Caco-2 (cell line): ENCODE measurements around the gene CD38. TPM values are rescaled to one million over a fixed set of nuclear protein-coding genes. Genes with fewer than 3 reads are reported as not detected.
"Not testable (repeated sequence)": the region's sequence is repeated elsewhere in the genome, so short reads cannot be mapped to it uniquely, and the experiment has no call there.

Experiments
- BruUV-seq: library from RNA; stranded (reverse); fragments of 400-500 nt; replicated peaks from 2 replicates; lab custom pipeline; 2021; lab: Mats Ljungman, UMichigan
- CTCF ChIA-PET: fragments of 300-600 bp; sonication (Branson Sonifier 250); formaldehyde crosslinking; loops from one replicate; lab custom pipeline; 2022; ENCODE audit warnings: antibody characterized with exemption; lab: Charles Lee
- POLR2A ChIA-PET: fragments of 300-600 bp; sonication (Branson Sonifier 250); formaldehyde crosslinking; loops from one replicate; lab custom pipeline; 2022; ENCODE audit warnings: antibody characterized with exemption; lab: Charles Lee
- DNase-seq, 2 experiments: peaks; one replicate each; pipeline versions ENCODE4 v3.0.0 to v3.0.0-alpha.2; 2020 to 2022
- H3K27me3 ChIP-seq: replicated peaks from 2 replicates; pipeline ENCODE4 v1.6.0; 2011; ENCODE audit warnings: low read length; ENCODE audit not compliant: control insufficient read depth, insufficient read depth
- H3K36me3 ChIP-seq: 2 replicates; pipeline ENCODE4 v1.5.1; 2011; ENCODE audit warnings: low read length; ENCODE audit not compliant: control insufficient read depth, insufficient read depth
- H3K4me1 ChIP-seq: fragments of 250-450 bp; sonication (Bioruptor Pico); 2 replicates; pipeline ENCODE4 v1.5.1; 2020; ENCODE audit warnings: mild to moderate bottlenecking
- H3K4me3 ChIP-seq: 2 replicates; pipeline ENCODE4 v1.5.1; 2011; ENCODE audit warnings: low read depth, mild to moderate bottlenecking, control low read depth, low read length
- H3K9me3 ChIP-seq: fragments of 250-450 bp; sonication (Bioruptor Pico); 2 replicates; pipeline ENCODE4 v1.5.1; 2020; ENCODE audit warnings: mild to moderate bottlenecking, moderate library complexity
- H3K27ac Mint-ChIP-seq: one replicate; pipeline ENCODE4 v1.8.0; 2022; ENCODE audit warnings: mixed read lengths; ENCODE audit not compliant: unreplicated experiment
- H3K27me3 Mint-ChIP-seq: one replicate; pipeline ENCODE4 v1.8.0; 2022; ENCODE audit warnings: mixed read lengths; ENCODE audit not compliant: insufficient read depth, unreplicated experiment
- H3K36me3 Mint-ChIP-seq: one replicate; pipeline ENCODE4 v1.8.0; 2022; ENCODE audit warnings: mild to moderate bottlenecking, mixed read lengths; ENCODE audit not compliant: insufficient read depth, unreplicated experiment
- H3K4me1 Mint-ChIP-seq: one replicate; pipeline ENCODE4 v1.8.0; 2022; ENCODE audit warnings: low read depth, mixed read lengths; ENCODE audit not compliant: unreplicated experiment
- H3K4me3 Mint-ChIP-seq: one replicate; pipeline ENCODE4 v1.8.0; 2022; ENCODE audit warnings: mild to moderate bottlenecking, moderate library complexity, mixed read lengths; ENCODE audit not compliant: unreplicated experiment
- H3K9me3 Mint-ChIP-seq: one replicate; pipeline ENCODE4 v1.8.0; 2022; ENCODE audit warnings: mixed read lengths; ENCODE audit not compliant: unreplicated experiment
- intact Hi-C: fragments of 100-400 bp; cut with micrococcal nuclease; formaldehyde crosslinking; loops from one replicate; pipeline ENCODE4 v1.10.0; 2022; ENCODE audit not compliant: unreplicated experiment
- total RNA-seq: library from RNA; stranded (reverse); gene quantifications from 2 replicates; pipeline ENCODE4 v1.2.3, GENCODE V29; 2022
- TF ChIP-seq, protein P1 (sequence below), 2 experiments: fragments of 200-600 bp in 1 of 2; IDR thresholded peaks; 1 replicate in 1 of 2; 2 replicates in 1 of 2; pipeline versions ENCODE4 v1.5.1 to v1.8.0; 2011 to 2022; ENCODE audit warnings: antibody characterized with exemption in 1 of 2, control low read depth in 1 of 2, inconsistent platforms in 1 of 2, low read depth in 1 of 2, low read length in 1 of 2, mild to moderate bottlenecking in 1 of 2, moderate library complexity in 1 of 2; ENCODE audit not compliant: insufficient read depth in 1 of 2, severe bottlenecking in 1 of 2, unreplicated experiment in 1 of 2

Gene CD38
- total RNA-seq, 1 experiment from 2014 or later: not detected

GRCh38 chr4:15852524-15852923 is 74.4 kb downstream of the CD38 start:
- Mint-ChIP-seq H3K27ac (no peak overlapping the region), H3K4me3 (no peak overlapping the region), H3K4me1 (no peaks in the 10 kb centered on the region), H3K36me3 (no peaks in the 10 kb centered on the region), H3K9me3 (no peaks in the 10 kb centered on the region), H3K27me3 (peaks cover 14% of the 10 kb centered on the region)
- no peaks in the 10 kb centered on the region for H3K27me3 ChIP-seq
- intact Hi-C loops: no loop called here
- no peak overlapping the region for H3K4me3 ChIP-seq
- no peaks in the 10 kb centered on the region for H3K9me3 ChIP-seq
- BruUV-seq: no TSS peak
- POLR2A ChIA-PET: no interaction called here
- DNase-seq: no peak
- H3K4me1 ChIP-seq: no peaks in the 10 kb centered on the region
- TF ChIP-seq, protein P1, sequence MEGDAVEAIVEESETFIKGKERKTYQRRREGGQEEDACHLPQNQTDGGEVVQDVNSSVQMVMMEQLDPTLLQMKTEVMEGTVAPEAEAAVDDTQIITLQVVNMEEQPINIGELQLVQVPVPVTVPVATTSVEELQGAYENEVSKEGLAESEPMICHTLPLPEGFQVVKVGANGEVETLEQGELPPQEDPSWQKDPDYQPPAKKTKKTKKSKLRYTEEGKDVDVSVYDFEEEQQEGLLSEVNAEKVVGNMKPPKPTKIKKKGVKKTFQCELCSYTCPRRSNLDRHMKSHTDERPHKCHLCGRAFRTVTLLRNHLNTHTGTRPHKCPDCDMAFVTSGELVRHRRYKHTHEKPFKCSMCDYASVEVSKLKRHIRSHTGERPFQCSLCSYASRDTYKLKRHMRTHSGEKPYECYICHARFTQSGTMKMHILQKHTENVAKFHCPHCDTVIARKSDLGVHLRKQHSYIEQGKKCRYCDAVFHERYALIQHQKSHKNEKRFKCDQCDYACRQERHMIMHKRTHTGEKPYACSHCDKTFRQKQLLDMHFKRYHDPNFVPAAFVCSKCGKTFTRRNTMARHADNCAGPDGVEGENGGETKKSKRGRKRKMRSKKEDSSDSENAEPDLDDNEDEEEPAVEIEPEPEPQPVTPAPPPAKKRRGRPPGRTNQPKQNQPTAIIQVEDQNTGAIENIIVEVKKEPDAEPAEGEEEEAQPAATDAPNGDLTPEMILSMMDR (IDR thresholded peaks at IDR 0.05; ENCODE audit: insufficient read depth in 1 of 2, low read depth in 1 of 2, low read length in 1 of 2, severe bottlenecking in 1 of 2, unreplicated experiment in 1 of 2): no peak
- H3K36me3 ChIP-seq: no peaks in the 10 kb centered on the region
- CTCF ChIA-PET: no interaction called here

GRCh38 chr4:15853345-15853744 is 75.2 kb downstream of the CD38 start:
- TF ChIP-seq, protein P1 (IDR thresholded peaks at IDR 0.05; ENCODE audit: insufficient read depth in 1 of 2, low read depth in 1 of 2, low read length in 1 of 2, severe bottlenecking in 1 of 2, unreplicated experiment in 1 of 2): no peak

DNA sequence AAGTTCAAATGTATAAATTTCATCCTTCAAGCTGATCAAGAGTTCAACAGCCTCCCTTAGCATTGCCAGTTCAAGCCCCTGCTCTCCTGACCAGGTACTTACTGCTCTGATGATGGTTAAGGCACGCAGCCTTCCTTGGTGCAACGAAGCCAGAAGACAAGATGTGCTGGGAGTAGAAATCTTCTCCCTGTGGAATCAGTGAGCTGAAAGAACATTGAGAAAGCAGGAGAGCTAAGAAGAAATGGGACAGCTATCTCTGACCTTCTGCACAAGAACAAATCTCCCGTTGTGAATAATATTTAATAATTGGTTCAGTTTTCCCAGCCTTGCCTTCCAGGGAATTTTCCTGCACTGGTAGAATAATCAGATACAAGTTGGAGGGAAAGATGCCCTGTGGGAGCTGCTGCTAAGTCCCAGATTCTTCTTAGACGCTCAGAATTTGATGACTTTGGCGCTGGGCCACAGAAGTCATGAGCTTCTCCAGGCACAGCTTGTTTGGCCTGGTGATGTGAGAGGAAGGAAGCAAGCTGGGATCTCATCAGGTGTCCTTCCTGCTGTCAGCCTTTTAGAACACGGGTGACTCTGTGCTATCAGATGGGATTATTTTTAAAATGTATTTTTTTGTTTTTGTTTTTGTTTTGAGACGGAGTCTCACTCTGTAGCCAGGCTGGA is 77.8 kb downstream of the CD38 start:
- no peaks in the 10 kb centered on the region for H3K36me3 Mint-ChIP-seq
- Histone ChIP-seq H3K27me3 (no peaks in the 10 kb centered on the region), H3K36me3 (no peaks in the 10 kb centered on the region), H3K9me3 (no peaks in the 10 kb centered on the region), H3K4me3 (no peak overlapping the region), H3K4me1 (no peaks in the 10 kb centered on the region)
- H3K4me1 Mint-ChIP-seq: no peaks in the 10 kb centered on the region
- no peaks in the 10 kb centered on the region for H3K9me3 Mint-ChIP-seq
- POLR2A ChIA-PET: no interaction called here
- BruUV-seq: no TSS peak
- no peak for DNase-seq
- no peak overlapping the region for H3K27ac Mint-ChIP-seq
- intact Hi-C loops: no loop called here
- TF ChIP-seq, protein P1 (IDR thresholded peaks at IDR 0.05; ENCODE audit: insufficient read depth in 1 of 2, low read depth in 1 of 2, low read length in 1 of 2, severe bottlenecking in 1 of 2, unreplicated experiment in 1 of 2): no peak
- CTCF ChIA-PET: interaction anchor here (2.1 kb wide), 1 partner anchor 27 kb away, joined by 6 read pairs; no protein-coding TSS in a partner anchor
- peaks cover 13% of the 10 kb centered on the region for H3K27me3 Mint-ChIP-seq
- no peak overlapping the region for H3K4me3 Mint-ChIP-seq

More at GRCh38 chr4:15853345-15853744, 75.2 kb downstream of the CD38 start:
- Mint-ChIP-seq H3K27me3 (peaks cover 17% of the 10 kb centered on the region), H3K9me3 (no peaks in the 10 kb centered on the region), H3K4me1 (no peaks in the 10 kb centered on the region), H3K4me3 (no peak overlapping the region), H3K27ac (no peak overlapping the region), H3K36me3 (no peaks in the 10 kb centered on the region)
- Histone ChIP-seq H3K4me1 (no peaks in the 10 kb centered on the region), H3K36me3 (no peaks in the 10 kb centered on the region), H3K27me3 (no peaks in the 10 kb centered on the region), H3K9me3 (no peaks in the 10 kb centered on the region), H3K4me3 (no peak overlapping the region)
- no TSS peak for BruUV-seq
- ChIA-PET POLR2A (no interaction called here), CTCF (no interaction called here)
- DNase-seq: no peak
- intact Hi-C loops: no loop called here

DNA sequence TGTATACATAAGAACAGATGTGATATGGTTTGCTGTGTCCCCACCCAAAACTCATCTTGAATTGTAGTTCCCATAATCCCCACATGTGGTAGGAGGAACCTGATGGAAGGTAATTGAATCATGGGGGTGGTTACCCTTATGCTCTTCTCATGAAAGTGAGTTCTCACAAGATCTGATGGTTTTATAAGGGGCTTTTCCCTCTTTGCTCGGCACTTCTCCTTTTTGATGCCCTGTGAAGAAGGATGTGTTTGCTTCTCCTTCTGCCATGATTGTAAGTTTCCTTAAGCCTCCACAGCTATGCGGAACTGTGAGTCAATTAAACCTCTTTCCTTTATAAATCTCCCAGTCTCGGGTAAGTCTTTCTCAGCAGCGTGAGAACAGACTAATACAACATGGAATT is 83.1 kb downstream of the CD38 start:
- BruUV-seq, H3K4me3 ChIP-seq, H3K4me1 ChIP-seq, H3K9me3 Mint-ChIP-seq, H3K9me3 ChIP-seq, H3K36me3 ChIP-seq, H3K27me3 ChIP-seq, H3K27me3 Mint-ChIP-seq, H3K36me3 Mint-ChIP-seq, DNase-seq, H3K4me3 Mint-ChIP-seq, H3K27ac Mint-ChIP-seq, H3K4me1 Mint-ChIP-seq, intact Hi-C loops, POLR2A ChIA-PET: not testable (repeated sequence)
- CTCF ChIA-PET: interaction anchor here (1.2 kb wide), 1 partner anchor 21 kb away, joined by 4 read pairs; no protein-coding TSS in a partner anchor
